Measurements from ENCODE around the gene SPATA25.
"Not testable (repeated sequence)": the region's sequence is repeated elsewhere in the genome, so short reads cannot be mapped to it uniquely, and the experiment has no call there.

Gene SPATA25

GRCh38 chr20:45887346-45887715 is at the start of gene SPATA25:
Gene SPATA25, minus strand, starts transcription at chr20:45887622. Its CDS starts 32 bp downstream, at chr20:45887590.
- no peak for DNase-seq
- no peaks in the 10 kb centered on the region for H3K9me3 Mint-ChIP-seq
- H3K4me1 Mint-ChIP-seq: peaks cover 56% of the 10 kb centered on the region
- no peak within 1 kb of the TSS for H3K27ac Mint-ChIP-seq
- peaks cover 14% of the 10 kb centered on the region for H3K36me3 Mint-ChIP-seq (ENCODE audit: low read depth)
- no peak for ATAC-seq
- no peaks in the 10 kb centered on the region for H3K27me3 Mint-ChIP-seq
- no peak within 1 kb of the TSS for H3K4me3 Mint-ChIP-seq

- peak overlapping the region; percentile 98 for H3K4me3 Mint-ChIP-seq
- DNase-seq (no peak), ATAC-seq (no peak)
- peaks cover 2% of the 10 kb centered on the region for H3K27me3 Mint-ChIP-seq
- no peaks in the 10 kb centered on the region for H3K9me3 Mint-ChIP-seq
- H3K4me1 Mint-ChIP-seq: peaks cover 35% of the 10 kb centered on the region
- H3K27ac Mint-ChIP-seq: peak overlapping the region; percentile 95
- peaks cover 23% of the 10 kb centered on the region for H3K36me3 Mint-ChIP-seq (ENCODE audit: low read depth)
Measured at GRCh38 chr20:45935416-45936046, 48.1 kb upstream of the SPATA25 start.

DNA sequence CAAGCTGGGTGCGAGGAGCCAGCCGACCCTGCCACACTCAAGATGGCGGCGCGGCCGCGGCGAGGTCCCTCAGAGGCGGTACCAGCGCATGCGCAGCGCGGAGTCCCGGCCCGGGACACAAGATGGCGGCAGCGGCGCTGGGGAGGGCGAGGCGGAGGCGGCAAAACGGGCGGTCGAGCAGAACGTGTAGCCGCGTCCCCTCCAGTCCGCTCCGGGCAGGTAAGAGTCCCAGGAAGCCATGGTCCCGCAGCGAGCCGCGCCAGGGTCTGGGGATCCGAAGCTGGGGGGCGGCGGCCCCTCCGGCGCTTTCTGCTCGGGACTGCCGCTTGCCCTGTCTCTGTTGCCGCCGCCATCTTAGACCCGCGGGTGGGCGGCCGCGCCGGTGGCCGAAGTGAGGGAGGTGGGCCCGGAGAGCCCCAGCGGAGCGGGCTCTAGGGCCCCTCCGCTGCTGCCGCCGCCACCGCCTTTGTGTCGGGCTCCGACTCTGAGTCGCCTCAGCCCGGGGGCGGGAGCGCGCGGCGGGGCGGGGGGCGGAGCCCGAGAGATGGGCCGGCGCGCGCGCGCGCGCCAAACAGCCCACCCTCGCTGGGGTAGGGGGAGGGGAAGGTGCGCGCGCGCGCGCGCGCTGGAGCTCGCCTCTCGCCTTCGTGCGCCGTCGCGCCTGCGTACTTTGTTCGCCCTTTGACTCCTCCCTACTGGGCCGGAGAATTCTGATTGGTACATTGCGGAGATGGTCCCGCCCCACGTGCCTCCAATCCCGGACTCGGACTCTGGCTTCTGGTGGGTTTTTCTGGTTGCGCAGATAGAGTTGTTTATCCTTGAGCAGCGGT is 47.4 kb upstream of the SPATA25 start, which contains the start of gene PCIF1:
Gene PCIF1, plus strand, starts transcription at position 98 of the 830 bp plus-strand sequence. CDS start 4,317 bp downstream, outside the sequence.
- peak; percentile 79 for ATAC-seq
- H3K27ac Mint-ChIP-seq: peak within 1 kb of the TSS; percentile 99
- peak within 1 kb of the TSS; percentile 98 for H3K4me3 Mint-ChIP-seq
- peaks cover 2% of the 10 kb centered on the region for H3K27me3 Mint-ChIP-seq
- H3K4me1 Mint-ChIP-seq: peaks cover 35% of the 10 kb centered on the region
- H3K36me3 Mint-ChIP-seq (ENCODE audit: low read depth): peaks cover 23% of the 10 kb centered on the region
- H3K9me3 Mint-ChIP-seq: no peaks in the 10 kb centered on the region
- peak; percentile 99 for DNase-seq

DNA sequence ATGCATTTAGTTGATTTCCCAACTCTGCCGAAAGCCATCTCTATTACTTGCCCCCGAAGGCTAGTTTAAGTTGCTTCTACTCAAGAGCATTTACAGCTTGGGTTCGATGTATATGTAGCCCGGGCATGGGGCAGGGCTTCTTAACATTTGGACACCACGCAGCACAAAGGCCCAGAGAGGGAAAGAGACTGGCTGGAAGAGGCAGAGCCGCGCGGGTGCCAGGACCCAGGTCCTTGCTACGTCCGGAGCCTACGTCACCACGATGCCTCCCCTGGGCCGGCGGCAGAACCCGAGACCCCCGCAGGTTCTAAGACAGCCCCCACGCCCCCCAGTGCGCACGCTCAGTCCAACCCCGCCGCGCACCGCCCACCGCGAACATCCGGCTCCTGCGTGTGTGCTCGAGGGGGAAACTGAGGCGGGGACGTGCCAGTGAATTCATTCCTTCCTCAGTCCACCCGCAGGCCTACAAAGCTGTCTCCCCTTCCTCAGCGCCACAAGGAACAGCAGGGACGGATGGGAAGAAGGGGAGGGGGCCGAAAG is 46.7 kb upstream of the SPATA25 start:
- Mint-ChIP-seq H3K9me3 (no peaks in the 10 kb centered on the region), H3K27me3 (peaks cover 2% of the 10 kb centered on the region), H3K4me3 (peak overlapping the region; percentile 98), H3K27ac (peak overlapping the region; percentile 99), H3K36me3 (ENCODE audit: low read depth) (peaks cover 20% of the 10 kb centered on the region), H3K4me1 (peaks cover 35% of the 10 kb centered on the region)
- DNase-seq: no peak
- ATAC-seq: peak; percentile 29

DNA sequence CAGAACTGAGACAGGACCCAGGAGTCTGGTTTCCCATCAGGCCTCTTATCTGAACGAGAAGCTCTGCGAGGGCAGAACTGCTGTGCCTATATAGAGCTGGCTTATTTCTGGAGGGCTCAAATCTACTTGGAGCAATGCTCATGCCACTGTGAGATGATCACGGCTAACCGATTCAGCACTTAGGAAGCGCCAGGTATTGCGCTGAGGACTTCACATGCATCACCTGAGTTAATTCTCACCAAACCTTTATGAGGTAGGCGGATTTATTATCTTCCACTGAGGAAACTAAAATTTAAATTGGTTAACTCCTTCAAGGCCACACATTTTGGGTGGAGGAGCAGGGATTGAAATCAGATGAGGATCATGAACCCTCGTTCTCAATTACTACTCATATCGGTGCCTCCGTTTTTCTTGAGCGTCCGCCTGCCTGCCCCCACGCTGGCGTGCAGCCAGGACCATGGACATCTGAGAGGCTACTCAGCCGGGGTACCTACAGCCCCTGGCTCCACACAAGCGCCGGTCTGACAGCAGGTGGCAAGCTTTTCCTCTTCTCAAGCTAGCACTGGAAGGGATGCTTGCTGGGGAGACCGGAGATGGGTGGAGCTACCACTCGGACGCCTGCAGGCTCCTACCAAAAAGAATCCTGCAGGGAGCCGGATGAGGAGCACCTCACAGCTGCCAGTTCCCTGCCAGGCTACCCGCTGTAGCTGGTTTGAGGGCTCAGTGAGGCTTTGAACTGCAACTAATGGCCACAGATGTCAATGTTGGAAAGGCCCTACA is 46.0 kb upstream of the SPATA25 start:
- peak overlapping the region; percentile 98 for H3K4me3 Mint-ChIP-seq
- peaks cover 2% of the 10 kb centered on the region for H3K27me3 Mint-ChIP-seq
- peaks cover 34% of the 10 kb centered on the region for H3K4me1 Mint-ChIP-seq
- H3K36me3 Mint-ChIP-seq (ENCODE audit: low read depth): peaks cover 17% of the 10 kb centered on the region
- H3K27ac Mint-ChIP-seq: peak overlapping the region; percentile 99
- H3K9me3 Mint-ChIP-seq: no peaks in the 10 kb centered on the region
- peak; percentile 66 for DNase-seq
- ATAC-seq: peak; percentile 17

DNA sequence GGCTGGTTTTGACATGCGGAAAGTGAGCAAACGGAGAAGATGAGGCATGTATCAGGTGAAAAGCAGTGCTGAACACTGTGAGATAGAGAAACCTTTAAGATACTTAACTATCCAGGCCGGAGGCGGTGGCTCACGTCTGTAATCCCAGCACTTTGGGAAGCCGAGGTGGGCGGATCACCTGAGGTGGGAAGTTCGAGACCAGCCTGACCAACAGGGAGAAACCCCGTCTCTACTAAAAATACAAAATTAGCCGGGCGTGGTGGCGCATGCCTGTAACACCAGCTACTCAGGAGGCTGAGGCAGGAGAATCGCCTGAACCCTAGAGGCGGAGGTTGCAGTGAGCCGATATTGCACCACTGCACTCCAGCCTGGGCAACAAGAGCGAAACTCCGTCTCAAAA is 44.3 kb upstream of the SPATA25 start:
- not testable (repeated sequence) for H3K9me3 Mint-ChIP-seq; H3K36me3 Mint-ChIP-seq (ENCODE audit: low read depth); H3K4me3 Mint-ChIP-seq; H3K27me3 Mint-ChIP-seq; H3K27ac Mint-ChIP-seq; DNase-seq; ATAC-seq
- peaks cover 18% of the 10 kb centered on the region for H3K4me1 Mint-ChIP-seq

DNA sequence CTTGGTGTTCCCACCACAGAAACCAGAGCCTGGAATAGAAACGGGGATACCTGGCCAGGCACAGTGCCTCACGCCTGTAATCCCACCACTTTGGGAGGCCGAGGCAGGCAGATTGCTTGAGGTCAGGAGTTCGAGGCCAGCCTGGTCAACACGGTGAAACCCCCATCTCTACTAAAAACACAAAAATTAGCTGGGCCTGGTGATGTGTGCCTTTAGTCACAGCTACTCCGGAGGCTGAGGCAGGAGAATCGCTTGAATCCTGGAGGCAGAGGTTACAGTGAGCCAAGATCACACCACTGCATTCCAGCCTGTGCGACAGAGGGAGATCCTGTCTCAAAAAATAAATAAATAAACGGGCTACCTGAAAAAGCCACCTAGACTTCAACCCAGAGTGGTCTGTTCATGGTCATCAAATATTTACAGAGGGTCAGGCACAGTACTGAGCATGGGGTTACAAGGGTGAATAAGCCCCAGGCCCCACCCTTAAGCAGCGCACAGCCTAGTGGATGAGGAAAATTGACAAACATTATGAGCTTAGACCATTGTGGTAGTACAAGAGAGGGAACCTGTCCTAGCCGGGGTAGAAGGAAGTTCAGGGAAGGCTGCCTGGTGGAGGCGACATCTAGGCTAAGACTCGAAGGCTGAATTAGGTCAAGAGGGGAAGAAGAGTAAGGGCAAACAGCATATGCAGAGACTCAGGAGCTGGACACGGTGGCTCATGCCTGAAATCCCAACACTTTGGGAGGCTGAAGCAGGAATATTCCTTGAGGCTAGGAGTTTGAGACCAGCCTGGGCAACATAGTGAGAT is 39.9 kb upstream of the SPATA25 start:
- H3K9me3 Mint-ChIP-seq: no peaks in the 10 kb centered on the region
- H3K4me3 Mint-ChIP-seq: no peak overlapping the region

DNA sequence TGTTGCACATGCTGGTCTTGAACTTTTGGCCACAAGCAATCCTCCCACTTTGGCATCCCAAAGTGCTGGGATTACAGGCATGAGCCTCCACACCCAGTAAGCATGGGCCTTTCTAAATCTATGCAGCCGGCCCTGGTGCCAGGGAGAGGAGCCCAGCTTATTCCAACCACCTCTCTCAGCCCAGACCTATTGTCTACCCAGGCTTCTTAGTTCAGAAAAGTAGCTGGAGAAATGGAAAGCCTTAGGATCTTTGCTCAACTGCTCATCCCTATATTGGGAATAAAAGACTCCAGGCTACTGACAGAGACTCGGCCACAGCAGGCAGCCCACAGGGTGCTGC is 39.3 kb upstream of the SPATA25 start:
- H3K9me3 Mint-ChIP-seq: no peaks in the 10 kb centered on the region
- no peak overlapping the region for H3K4me3 Mint-ChIP-seq
- ATAC-seq: no peak
- H3K27me3 Mint-ChIP-seq: peaks cover 1% of the 10 kb centered on the region
- no peaks in the 10 kb centered on the region for H3K36me3 Mint-ChIP-seq (ENCODE audit: low read depth)
- no peak overlapping the region for H3K27ac Mint-ChIP-seq
- peaks cover 6% of the 10 kb centered on the region for H3K4me1 Mint-ChIP-seq
- DNase-seq: no peak

More for the DNA sequence above, 39.9 kb upstream of the SPATA25 start:
- DNase-seq (no peak), ATAC-seq (no peak)
- no peaks in the 10 kb centered on the region for H3K36me3 Mint-ChIP-seq (ENCODE audit: low read depth)
- H3K27ac Mint-ChIP-seq: no peak overlapping the region
- peaks cover 2% of the 10 kb centered on the region for H3K4me1 Mint-ChIP-seq
- no peaks in the 10 kb centered on the region for H3K27me3 Mint-ChIP-seq

GRCh38 chr20:45925821-45926506 is 38.5 kb upstream of the SPATA25 start:
- ATAC-seq (no peak), DNase-seq (no peak)
- no peak overlapping the region for H3K27ac Mint-ChIP-seq
- H3K4me1 Mint-ChIP-seq: peaks cover 10% of the 10 kb centered on the region
- no peaks in the 10 kb centered on the region for H3K9me3 Mint-ChIP-seq
- H3K27me3 Mint-ChIP-seq: peaks cover 6% of the 10 kb centered on the region
- no peaks in the 10 kb centered on the region for H3K36me3 Mint-ChIP-seq (ENCODE audit: low read depth)
- H3K4me3 Mint-ChIP-seq: no peak overlapping the region

DNA sequence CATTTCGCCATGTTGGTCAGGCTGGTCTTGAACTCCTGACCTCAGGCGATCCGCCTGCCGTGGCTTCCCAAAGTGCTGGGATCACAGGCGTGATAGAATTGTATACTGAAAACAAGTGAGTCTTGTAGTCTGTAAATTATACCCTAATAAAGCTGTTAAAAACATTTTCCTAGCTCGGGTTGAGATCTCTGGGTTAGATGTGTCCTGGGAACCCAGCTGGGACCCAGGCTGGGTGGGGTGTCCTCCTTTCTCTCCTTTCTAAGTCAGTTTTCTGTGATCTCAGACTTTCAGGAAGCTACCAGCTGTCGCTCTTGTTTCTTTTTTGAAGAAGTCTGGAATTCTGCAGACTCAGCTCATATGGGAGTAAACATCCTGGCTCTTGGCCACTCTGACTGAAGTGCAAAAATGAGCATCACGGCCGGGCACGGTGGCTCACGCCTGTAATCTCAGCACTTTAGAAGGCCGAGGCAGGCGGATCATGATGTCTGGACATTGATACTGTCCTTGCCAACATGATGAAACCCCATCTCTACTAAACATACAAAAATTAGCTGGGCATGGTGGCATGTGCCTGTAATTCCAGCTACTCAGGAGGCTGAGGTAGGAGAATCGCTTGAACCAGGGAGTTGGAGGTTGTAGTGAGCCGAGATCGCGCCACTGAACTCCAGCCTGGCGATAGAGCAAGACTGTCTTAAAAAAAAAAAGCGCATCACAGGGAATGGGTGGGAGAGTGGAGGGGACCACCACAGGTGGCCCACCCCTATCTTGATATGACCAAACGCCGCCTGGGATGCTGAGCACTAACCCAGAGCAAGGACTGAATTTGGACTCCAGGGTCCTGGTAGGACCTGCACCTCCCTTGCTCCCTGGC is 37.2 kb upstream of the SPATA25 start:
- Mint-ChIP-seq H3K27ac (no peak overlapping the region), H3K9me3 (no peaks in the 10 kb centered on the region), H3K36me3 (ENCODE audit: low read depth) (no peaks in the 10 kb centered on the region), H3K4me3 (no peak overlapping the region), H3K4me1 (peaks cover 10% of the 10 kb centered on the region), H3K27me3 (peaks cover 13% of the 10 kb centered on the region)
- ATAC-seq (no peak), DNase-seq (no peak)

GRCh38 chr20:45921337-45922189 is 34.1 kb upstream of the SPATA25 start:
- ATAC-seq: peak; percentile 88
- no peaks in the 10 kb centered on the region for H3K9me3 Mint-ChIP-seq
- peaks cover 10% of the 10 kb centered on the region for H3K4me1 Mint-ChIP-seq
- H3K27me3 Mint-ChIP-seq: peaks cover 16% of the 10 kb centered on the region
- H3K27ac Mint-ChIP-seq: no peak overlapping the region
- no peak overlapping the region for H3K4me3 Mint-ChIP-seq
- H3K36me3 Mint-ChIP-seq (ENCODE audit: low read depth): no peaks in the 10 kb centered on the region
- no peak for DNase-seq
